ENCODE data around the gene DPF1.
"Not testable (repeated sequence)": the region's sequence is repeated elsewhere in the genome, so short reads cannot be mapped to it uniquely, and the experiment has no call there.

Gene DPF1

DNA sequence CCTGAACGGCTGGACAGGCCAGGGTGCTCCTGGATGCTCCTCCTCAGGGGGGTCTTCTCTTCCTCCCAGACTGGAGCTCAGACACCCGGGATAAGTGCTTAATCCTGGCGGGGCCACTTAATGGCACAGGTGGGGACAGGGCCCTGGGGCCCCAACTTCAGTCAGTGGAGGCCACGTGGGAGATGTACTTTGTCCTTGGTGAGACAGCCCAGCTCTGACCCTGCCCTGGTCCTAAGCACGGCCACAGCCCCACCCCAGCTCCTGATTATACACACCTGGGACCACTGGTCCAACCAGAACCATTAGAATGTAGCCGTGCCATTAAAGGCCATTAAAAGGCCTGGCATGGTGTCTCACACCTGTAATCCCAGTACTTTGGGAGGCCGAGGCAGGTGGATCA lies 24.4 kb upstream of the DPF1 start:
- Histone ChIP-seq H3K9me3 (replicated peaks; ENCODE audit: low read length) (no peaks in the 10 kb centered on the region), H3K4me1 (ENCODE audit: control insufficient read depth, insufficient read depth, low read length) (peaks cover 33% of the 10 kb centered on the region), H3K27me3 (ENCODE audit: control insufficient read depth, insufficient read depth, low read length) (no peaks in the 10 kb centered on the region), H3K36me3 (ENCODE audit: insufficient read depth, low read length) (no peaks in the 10 kb centered on the region), H3K9ac (ENCODE audit: low read depth, low read length) (no peak overlapping the region), H3K4me2 (ENCODE audit: low read length) (no peak overlapping the region), H3K4me3 (ENCODE audit: low read length) (no peak overlapping the region)

DNA sequence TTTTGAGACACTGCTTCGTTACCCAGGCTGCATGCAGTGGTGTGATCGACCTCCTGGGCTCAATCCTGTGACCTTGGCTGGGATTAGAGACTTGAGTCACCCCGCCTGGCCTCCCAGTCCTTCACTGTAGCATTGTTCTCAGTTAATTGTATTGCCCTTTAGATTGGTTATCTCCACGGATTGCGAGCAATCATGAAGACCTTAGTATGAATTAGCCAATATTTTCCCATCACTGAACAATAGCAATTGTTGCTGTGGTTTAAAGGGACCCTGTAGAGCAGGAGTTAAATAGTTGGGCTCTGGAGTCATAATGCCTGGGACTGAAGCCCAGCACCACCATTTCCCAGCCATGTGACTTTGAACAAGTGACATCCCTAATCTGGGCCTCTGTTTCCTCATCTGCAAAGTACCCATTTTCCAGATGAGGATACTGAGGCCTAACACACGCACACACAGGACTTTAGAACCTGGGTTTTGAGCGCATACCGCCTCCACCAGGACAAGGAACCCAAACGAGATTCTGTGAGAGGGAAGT lies 23.8 kb upstream of the DPF1 start:
- Histone ChIP-seq H3K9ac (ENCODE audit: low read depth, low read length) (no peak overlapping the region), H3K4me2 (ENCODE audit: low read length) (no peak overlapping the region), H3K4me3 (ENCODE audit: low read length) (no peak overlapping the region), H3K9me3 (replicated peaks; ENCODE audit: low read length) (no peaks in the 10 kb centered on the region), H3K27me3 (ENCODE audit: control insufficient read depth, insufficient read depth, low read length) (no peaks in the 10 kb centered on the region), H3K36me3 (ENCODE audit: insufficient read depth, low read length) (no peaks in the 10 kb centered on the region), H3K4me1 (ENCODE audit: control insufficient read depth, insufficient read depth, low read length) (peaks cover 27% of the 10 kb centered on the region)

DNA sequence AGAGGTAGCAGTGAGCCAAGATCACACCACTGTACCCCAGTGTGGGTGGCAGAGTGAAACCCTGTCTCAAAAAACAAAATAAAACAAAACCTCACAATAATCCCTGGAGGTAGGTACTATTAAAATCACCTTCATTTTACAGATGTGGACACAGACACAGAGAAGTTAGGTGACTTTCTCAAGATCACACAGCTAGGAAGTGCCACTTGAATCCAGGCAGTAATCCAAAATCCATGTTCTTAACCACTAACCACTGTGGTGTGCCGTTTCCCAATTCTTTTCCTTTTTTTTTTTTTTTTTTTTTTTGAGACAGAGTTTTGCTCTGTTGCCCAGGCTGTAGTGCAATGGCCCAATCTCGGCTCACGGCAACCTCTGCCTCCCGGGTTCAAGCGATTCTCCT lies 23.1 kb upstream of the DPF1 start:
- Histone ChIP-seq H3K9me3 (replicated peaks; ENCODE audit: low read length) (no peaks in the 10 kb centered on the region), H3K4me3 (ENCODE audit: low read length) (no peak overlapping the region), H3K4me1 (ENCODE audit: control insufficient read depth, insufficient read depth, low read length) (peaks cover 25% of the 10 kb centered on the region), H3K36me3 (ENCODE audit: insufficient read depth, low read length) (no peaks in the 10 kb centered on the region), H3K9ac (ENCODE audit: low read depth, low read length) (no peak overlapping the region), H3K4me2 (ENCODE audit: low read length) (no peak overlapping the region), H3K27me3 (ENCODE audit: control insufficient read depth, insufficient read depth, low read length) (no peaks in the 10 kb centered on the region)

DNA sequence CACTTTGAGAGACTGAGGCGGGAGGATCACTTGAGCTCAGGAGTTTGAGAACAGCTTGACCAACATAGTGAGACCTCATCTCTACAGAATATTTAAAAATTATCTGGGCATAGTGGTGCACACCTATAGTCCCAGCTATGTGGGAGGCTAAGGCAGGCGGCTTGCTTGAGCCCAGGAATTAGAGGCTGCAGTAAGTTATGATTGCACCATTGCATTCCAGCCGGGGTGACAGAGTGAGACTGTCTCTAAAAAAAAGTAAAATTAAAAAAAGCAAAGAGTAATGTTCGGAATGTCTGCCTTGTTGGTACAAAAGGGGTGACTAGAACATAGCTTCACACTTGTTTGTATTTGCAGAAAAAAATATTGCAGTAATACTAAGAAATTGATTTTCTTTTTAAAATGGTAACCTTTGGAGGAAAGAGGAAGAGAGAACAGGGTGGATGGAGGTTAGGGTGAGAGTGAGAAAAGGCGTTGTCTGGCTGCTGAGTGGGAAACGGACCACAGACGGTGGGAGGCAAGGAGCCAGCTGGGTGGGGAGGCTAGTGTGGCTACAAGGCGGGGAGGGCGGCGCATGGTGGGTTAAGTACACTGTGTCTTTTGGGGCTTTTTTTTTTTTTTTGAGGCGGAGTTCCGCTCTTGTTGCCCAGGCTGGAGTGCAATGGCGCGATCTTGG lies 21.9 kb upstream of the DPF1 start:
- H3K4me1 ChIP-seq (ENCODE audit: control insufficient read depth, insufficient read depth, low read length), result peaks cover 15% of the 10 kb centered on the region
- no peaks in the 10 kb centered on the region for H3K36me3 ChIP-seq (ENCODE audit: insufficient read depth, low read length)
- H3K9ac ChIP-seq (ENCODE audit: low read depth, low read length), result peak overlapping the region; percentile 53
- H3K9me3 ChIP-seq (replicated peaks; ENCODE audit: low read length), result no peaks in the 10 kb centered on the region
- H3K4me3 ChIP-seq (ENCODE audit: low read length), result peak overlapping the region; percentile 54
- H3K27me3 ChIP-seq (ENCODE audit: control insufficient read depth, insufficient read depth, low read length), result no peaks in the 10 kb centered on the region
- peak overlapping the region; percentile 68 for H3K4me2 ChIP-seq (ENCODE audit: low read length)

DNA sequence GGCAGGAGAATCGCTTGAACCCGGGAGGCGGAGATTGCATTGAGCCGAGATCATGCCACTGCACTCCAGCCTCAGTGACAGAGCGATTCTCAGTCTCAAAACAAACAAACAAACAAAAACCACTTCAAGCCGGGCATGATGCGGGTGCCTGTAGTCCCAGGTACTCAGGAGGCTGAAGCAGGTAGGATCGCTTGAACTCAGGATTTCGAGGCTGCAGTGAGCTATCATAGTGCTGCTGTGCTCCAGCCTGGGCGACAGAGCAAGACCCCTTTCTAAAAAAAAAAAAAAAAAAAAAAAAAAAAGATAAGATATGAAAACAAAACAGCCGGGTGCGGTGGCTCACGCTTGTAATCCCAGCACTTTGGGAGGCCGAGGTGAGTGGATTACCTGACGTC lies 19.3 kb upstream of the DPF1 start:
- Histone ChIP-seq H3K4me2 (ENCODE audit: low read length) (peak overlapping the region; percentile 79), H3K9me3 (replicated peaks; ENCODE audit: low read length) (no peaks in the 10 kb centered on the region), H3K4me3 (ENCODE audit: low read length) (no peak overlapping the region), H3K9ac (ENCODE audit: low read depth, low read length) (peak overlapping the region; percentile 65), H3K27me3 (ENCODE audit: control insufficient read depth, insufficient read depth, low read length) (no peaks in the 10 kb centered on the region), H3K4me1 (ENCODE audit: control insufficient read depth, insufficient read depth, low read length) (peaks cover 14% of the 10 kb centered on the region), H3K36me3 (ENCODE audit: insufficient read depth, low read length) (no peaks in the 10 kb centered on the region)

DNA sequence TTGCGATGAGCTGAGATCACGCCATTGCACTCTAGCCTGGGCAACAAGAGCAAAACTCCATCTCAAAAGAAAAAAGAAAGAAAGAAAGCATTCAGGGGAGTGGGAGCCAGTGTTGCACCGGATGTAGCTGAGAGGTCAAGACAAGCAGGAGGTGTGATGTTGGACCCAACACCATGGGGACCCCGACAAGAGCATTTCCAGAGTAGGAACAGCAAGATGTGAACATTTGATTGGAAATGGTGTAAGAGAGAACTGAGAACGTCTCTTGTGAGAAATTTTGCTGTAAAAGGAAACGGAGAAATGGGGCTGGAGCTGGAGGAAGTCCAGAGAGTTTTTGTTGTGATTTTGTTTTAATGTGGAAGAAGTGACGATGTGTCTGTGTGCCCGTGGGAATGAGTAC lies 15.8 kb upstream of the DPF1 start:
- Histone ChIP-seq H3K27me3 (ENCODE audit: control insufficient read depth, insufficient read depth, low read length) (no peaks in the 10 kb centered on the region), H3K9ac (ENCODE audit: low read depth, low read length) (no peak overlapping the region), H3K36me3 (ENCODE audit: insufficient read depth, low read length) (no peaks in the 10 kb centered on the region), H3K4me2 (ENCODE audit: low read length) (no peak overlapping the region), H3K4me1 (ENCODE audit: control insufficient read depth, insufficient read depth, low read length) (no peaks in the 10 kb centered on the region), H3K4me3 (ENCODE audit: low read length) (no peak overlapping the region), H3K9me3 (replicated peaks; ENCODE audit: low read length) (no peaks in the 10 kb centered on the region)

DNA sequence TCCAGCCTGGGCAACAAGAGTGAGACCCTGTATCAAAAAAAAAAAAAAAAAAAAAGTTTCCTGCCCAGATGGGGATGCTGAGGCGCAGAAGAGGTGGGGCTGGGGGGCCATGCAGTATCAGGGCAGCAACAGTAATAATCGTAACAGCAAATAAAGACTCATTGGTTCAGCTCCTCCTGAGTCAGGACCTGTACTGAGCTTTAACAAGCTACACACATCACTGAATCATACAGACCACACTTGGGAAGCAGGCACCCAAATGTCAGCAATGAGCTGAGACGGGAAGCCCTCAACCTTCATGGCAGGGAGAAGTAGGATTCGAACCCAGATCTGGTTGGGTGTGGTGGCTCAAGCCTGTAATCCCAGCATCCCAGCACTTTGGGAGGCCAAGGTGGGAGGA lies 10.6 kb upstream of the DPF1 start:
- Histone ChIP-seq H3K4me2 (ENCODE audit: low read length) (no peak overlapping the region), H3K27me3 (ENCODE audit: control insufficient read depth, insufficient read depth, low read length) (no peaks in the 10 kb centered on the region), H3K36me3 (ENCODE audit: insufficient read depth, low read length) (no peaks in the 10 kb centered on the region), H3K9ac (ENCODE audit: low read depth, low read length) (no peak overlapping the region), H3K4me3 (ENCODE audit: low read length) (no peak overlapping the region), H3K9me3 (replicated peaks; ENCODE audit: low read length) (no peaks in the 10 kb centered on the region), H3K4me1 (ENCODE audit: control insufficient read depth, insufficient read depth, low read length) (no peaks in the 10 kb centered on the region)

DNA sequence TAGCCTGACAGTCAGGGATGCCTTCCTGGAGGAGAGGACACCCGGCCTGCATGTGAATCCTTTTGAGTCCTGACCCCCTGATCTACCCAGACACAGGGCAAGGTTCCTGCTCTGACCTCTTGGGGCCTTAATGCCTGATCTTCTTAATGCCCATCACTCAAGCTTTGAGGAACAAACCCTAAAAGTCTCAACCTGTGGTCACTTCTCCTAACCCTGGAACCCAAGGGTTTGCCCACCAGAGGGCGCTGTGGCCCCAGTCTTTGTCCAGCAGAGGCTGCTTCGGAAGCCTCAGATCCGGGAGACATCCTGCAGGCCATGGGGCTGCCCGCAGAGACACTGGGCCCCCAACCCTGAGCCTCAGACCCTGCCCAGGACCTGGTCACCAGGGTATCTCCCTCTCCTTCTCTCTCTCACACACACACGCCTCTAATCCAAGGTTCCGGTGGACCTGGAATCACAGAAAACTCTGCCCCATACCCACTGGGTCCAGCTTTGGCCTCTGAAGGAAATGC lies 9.8 kb upstream of the DPF1 start:
- Histone ChIP-seq H3K9ac (ENCODE audit: low read depth, low read length) (no peak overlapping the region), H3K4me3 (ENCODE audit: low read length) (no peak overlapping the region), H3K36me3 (ENCODE audit: insufficient read depth, low read length) (no peaks in the 10 kb centered on the region), H3K4me2 (ENCODE audit: low read length) (no peak overlapping the region), H3K4me1 (ENCODE audit: control insufficient read depth, insufficient read depth, low read length) (peaks cover 3% of the 10 kb centered on the region), H3K9me3 (replicated peaks; ENCODE audit: low read length) (no peaks in the 10 kb centered on the region), H3K27me3 (ENCODE audit: control insufficient read depth, insufficient read depth, low read length) (no peaks in the 10 kb centered on the region)

DNA sequence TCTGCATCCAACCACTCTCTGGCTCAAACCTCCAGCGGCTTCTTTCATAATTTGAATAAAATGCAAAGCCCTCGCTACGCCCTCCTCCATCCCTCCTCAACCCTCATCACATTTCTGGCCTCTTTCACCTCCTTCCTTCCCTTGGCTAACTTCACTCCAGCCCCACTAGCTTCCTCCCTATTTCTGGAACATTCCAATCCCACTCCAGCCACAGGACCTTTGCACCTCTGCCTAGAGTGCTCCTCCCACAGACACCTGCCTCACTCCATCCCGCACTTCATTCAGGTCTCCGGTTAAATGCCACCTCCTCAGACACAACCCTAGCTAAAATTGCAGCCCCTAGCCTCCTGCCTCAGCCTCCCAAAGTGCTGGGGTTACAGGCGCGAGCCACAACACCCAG lies 7.9 kb upstream of the DPF1 start:
- Histone ChIP-seq H3K36me3 (ENCODE audit: insufficient read depth, low read length) (no peaks in the 10 kb centered on the region), H3K4me2 (ENCODE audit: low read length) (no peak overlapping the region), H3K4me3 (ENCODE audit: low read length) (no peak overlapping the region), H3K27me3 (ENCODE audit: control insufficient read depth, insufficient read depth, low read length) (no peaks in the 10 kb centered on the region), H3K9ac (ENCODE audit: low read depth, low read length) (no peak overlapping the region), H3K4me1 (ENCODE audit: control insufficient read depth, insufficient read depth, low read length) (peaks cover 9% of the 10 kb centered on the region), H3K9me3 (replicated peaks; ENCODE audit: low read length) (no peaks in the 10 kb centered on the region)

DNA sequence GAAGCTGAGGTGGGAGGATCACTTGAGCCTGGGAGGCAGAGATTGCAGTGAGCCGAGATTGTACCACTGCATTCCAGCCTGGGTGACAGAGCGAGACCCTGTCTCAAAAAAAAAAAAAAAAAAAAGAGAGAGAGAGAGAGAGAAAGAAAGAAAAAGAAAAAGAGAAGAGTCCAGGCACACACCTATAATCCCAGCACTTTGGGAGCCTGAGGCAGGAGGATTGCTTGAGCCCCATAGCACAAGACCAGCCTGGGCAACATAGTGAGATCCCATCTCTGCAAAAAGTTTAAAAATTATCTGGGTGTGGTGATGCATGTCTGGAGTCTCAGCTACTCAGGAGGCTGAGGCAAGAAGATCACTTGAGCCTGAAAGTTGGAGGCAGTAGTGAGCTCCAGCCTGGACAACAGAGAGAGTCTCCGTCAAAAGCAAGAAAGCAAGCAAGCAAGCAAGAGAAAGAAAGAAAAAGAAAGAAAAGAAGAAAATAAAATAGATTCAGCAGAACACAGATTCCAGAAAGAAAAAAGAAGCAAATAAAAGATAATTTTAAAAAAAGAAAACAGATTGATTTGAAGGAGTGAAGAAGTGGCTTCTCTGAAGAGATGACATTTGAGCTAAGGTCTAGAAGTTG lies 6.6 kb upstream of the DPF1 start:
- H3K36me3 ChIP-seq (ENCODE audit: insufficient read depth, low read length); H3K9me3 ChIP-seq (replicated peaks; ENCODE audit: low read length); H3K9ac ChIP-seq (ENCODE audit: low read depth, low read length); H3K4me2 ChIP-seq (ENCODE audit: low read length); H3K4me1 ChIP-seq (ENCODE audit: control insufficient read depth, insufficient read depth, low read length); H3K4me3 ChIP-seq (ENCODE audit: low read length); H3K27me3 ChIP-seq (ENCODE audit: control insufficient read depth, insufficient read depth, low read length): not testable (repeated sequence)

DNA sequence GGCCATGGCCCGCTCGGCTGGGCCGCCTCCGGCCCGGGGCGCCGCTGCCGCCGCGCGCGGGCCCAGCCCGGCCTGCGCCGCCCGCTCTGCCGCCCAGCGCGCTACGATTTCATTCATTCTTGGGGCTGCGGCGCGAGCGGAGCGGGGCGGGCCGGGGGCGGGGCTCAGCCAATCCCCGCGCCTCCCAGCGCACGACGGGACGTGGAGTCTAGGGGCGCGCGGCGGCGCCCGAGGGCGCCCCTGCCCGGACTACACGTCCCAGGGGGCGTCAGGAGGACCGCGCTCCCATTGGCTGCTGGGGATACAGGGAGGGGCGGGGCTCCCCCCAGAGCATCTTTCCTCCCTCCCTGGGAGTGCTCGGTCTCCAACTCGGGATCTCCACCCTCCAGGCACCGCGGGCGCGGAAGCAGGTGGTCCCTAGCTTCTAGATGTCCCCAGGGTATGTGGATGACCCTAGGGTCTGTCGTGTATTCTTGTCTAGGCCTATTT lies 5.6 kb upstream of the DPF1 start:
- H3K9me3 ChIP-seq (replicated peaks; ENCODE audit: low read length), result no peaks in the 10 kb centered on the region
- H3K9ac ChIP-seq (ENCODE audit: low read depth, low read length), result no peak overlapping the region
- peak overlapping the region; percentile 97 for H3K4me2 ChIP-seq (ENCODE audit: low read length)
- peaks cover 9% of the 10 kb centered on the region for H3K4me1 ChIP-seq (ENCODE audit: control insufficient read depth, insufficient read depth, low read length)
- H3K36me3 ChIP-seq (ENCODE audit: insufficient read depth, low read length), result no peaks in the 10 kb centered on the region
- H3K27me3 ChIP-seq (ENCODE audit: control insufficient read depth, insufficient read depth, low read length), result no peaks in the 10 kb centered on the region
- peak overlapping the region; percentile 74 for H3K4me3 ChIP-seq (ENCODE audit: low read length)
